Loucy (cell line): ENCODE measurements around the gene ZRANB2.

Experiments used
- H2AFZ ChIP-seq: fragments of 200-600 bp; sonication (generic); 2 replicates; pipeline ENCODE4 v1.6.0; 2016; ENCODE audit warnings: antibody characterized with exemption, mild to moderate bottlenecking, low read length, moderate library complexity
- H3F3A ChIP-seq: fragments of 200-600 bp; 2 replicates; pipeline ENCODE4 v1.6.0; 2016; ENCODE audit warnings: antibody characterized with exemption, low read depth, mild to moderate bottlenecking
- H3K27me3 ChIP-seq: fragments of 200-600 bp; sonication (generic); 2 replicates; pipeline ENCODE4 v1.6.1; 2014; ENCODE audit warnings: low read length, mild to moderate bottlenecking; ENCODE audit not compliant: insufficient read depth, poor library complexity, severe bottlenecking
- H3K36me3 ChIP-seq: fragments of 200-600 bp; sonication (generic); 2 replicates; pipeline ENCODE4 v1.6.1; 2016; ENCODE audit warnings: low read length; ENCODE audit not compliant: insufficient read depth
- H3K4me1 ChIP-seq: fragments of 200-600 bp; sonication (generic); 2 replicates; pipeline ENCODE4 v1.5.1; 2014; ENCODE audit warnings: low read length, mild to moderate bottlenecking; ENCODE audit not compliant: insufficient read depth, poor library complexity, severe bottlenecking
- H3K4me2 ChIP-seq: fragments of 200-600 bp; sonication (generic); 2 replicates; pipeline ENCODE4 v1.6.0; 2014; ENCODE audit warnings: antibody characterized with exemption, low read length, low read depth, mild to moderate bottlenecking; ENCODE audit not compliant: poor library complexity, severe bottlenecking
- H3K4me3 ChIP-seq: fragments of 200-600 bp; sonication (generic); 2 replicates; pipeline ENCODE4 v1.5.1; 2014; ENCODE audit warnings: low read length, mild to moderate bottlenecking, mixed read lengths; ENCODE audit not compliant: poor library complexity, severe bottlenecking
- H3K79me2 ChIP-seq: fragments of 200-600 bp; sonication (generic); 2 replicates; pipeline ENCODE4 v1.6.1; 2014; ENCODE audit warnings: low read length; ENCODE audit not compliant: insufficient read depth
- H3K9ac ChIP-seq: fragments of 200-600 bp; sonication (generic); 2 replicates; pipeline ENCODE4 v1.6.0; 2014; ENCODE audit warnings: mild to moderate bottlenecking, low read depth, low read length, moderate library complexity; ENCODE audit not compliant: poor library complexity, severe bottlenecking
- H3K9me2 ChIP-seq: fragments of 200-600 bp; sonication (generic); replicated peaks from 2 replicates; pipeline ENCODE4 v1.6.1; 2016; ENCODE audit warnings: low read depth, low read length, mixed read lengths
- H3K9me3 ChIP-seq: fragments of 200-600 bp; sonication (generic); 2 replicates; pipeline ENCODE4 v1.6.1; 2014; ENCODE audit warnings: mild to moderate bottlenecking, antibody characterized with exemption, low read length, low read depth; ENCODE audit not compliant: insufficient read depth
- H4K20me1 ChIP-seq: fragments of 200-600 bp; sonication (generic); 2 replicates; pipeline ENCODE4 v1.6.0; 2014; ENCODE audit warnings: antibody characterized with exemption, low read length, mild to moderate bottlenecking; ENCODE audit not compliant: insufficient read depth, poor library complexity, severe bottlenecking
- EZH2phosphoT487 ChIP-seq: fragments of 200-600 bp; IDR thresholded peaks from 2 replicates; pipeline ENCODE4 v1.6.1; 2018; ENCODE audit warnings: antibody characterized with exemption, mild to moderate bottlenecking, moderate library complexity, borderline replicate concordance
- TF ChIP-seq, protein P1 (sequence below): fragments of 200-600 bp; sonication (generic); conservative IDR thresholded peaks from 2 replicates; pipeline ENCODE4 v1.5.1; 2014; ENCODE audit warnings: mild to moderate bottlenecking, antibody characterized with exemption, low read length

The ZRANB2 gene

DNA sequence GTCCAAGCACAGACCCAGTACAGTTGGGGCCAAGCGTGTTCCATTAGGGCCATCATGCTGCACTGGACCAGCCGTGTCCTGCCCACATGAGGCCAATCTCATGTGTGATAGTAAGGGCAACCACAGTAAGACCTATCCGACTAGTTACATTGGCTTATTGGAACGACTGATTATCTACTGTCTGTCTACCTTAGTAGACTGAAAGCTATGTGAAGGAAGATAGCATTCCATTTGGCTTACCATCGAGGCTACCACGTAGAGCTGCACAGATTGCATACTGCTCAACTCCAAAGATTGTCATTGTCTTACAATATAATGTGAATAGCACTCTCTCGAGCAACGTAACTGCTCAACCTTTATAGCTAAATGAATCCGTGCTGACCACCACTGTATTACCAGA is 43.8 kb downstream of the ZRANB2 start:
- no peak for TF ChIP-seq EZH2phosphoT487
- TF ChIP-seq, protein P1, sequence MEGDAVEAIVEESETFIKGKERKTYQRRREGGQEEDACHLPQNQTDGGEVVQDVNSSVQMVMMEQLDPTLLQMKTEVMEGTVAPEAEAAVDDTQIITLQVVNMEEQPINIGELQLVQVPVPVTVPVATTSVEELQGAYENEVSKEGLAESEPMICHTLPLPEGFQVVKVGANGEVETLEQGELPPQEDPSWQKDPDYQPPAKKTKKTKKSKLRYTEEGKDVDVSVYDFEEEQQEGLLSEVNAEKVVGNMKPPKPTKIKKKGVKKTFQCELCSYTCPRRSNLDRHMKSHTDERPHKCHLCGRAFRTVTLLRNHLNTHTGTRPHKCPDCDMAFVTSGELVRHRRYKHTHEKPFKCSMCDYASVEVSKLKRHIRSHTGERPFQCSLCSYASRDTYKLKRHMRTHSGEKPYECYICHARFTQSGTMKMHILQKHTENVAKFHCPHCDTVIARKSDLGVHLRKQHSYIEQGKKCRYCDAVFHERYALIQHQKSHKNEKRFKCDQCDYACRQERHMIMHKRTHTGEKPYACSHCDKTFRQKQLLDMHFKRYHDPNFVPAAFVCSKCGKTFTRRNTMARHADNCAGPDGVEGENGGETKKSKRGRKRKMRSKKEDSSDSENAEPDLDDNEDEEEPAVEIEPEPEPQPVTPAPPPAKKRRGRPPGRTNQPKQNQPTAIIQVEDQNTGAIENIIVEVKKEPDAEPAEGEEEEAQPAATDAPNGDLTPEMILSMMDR = no peak
- Histone ChIP-seq H3K4me2 (no peak overlapping the region), H3K4me3 (no peak overlapping the region), H4K20me1 (no peaks in the 10 kb centered on the region), H3K4me1 (peaks cover 41% of the 10 kb centered on the region), H3K9ac (no peak overlapping the region), H3F3A (no peaks in the 10 kb centered on the region), H3K9me3 (no peaks in the 10 kb centered on the region), H3K79me2 (peaks cover 20% of the 10 kb centered on the region; the same call in 1 of the 2 replicates), H3K9me2 (no peaks in the 10 kb centered on the region), H3K27me3 (no peaks in the 10 kb centered on the region), H3K36me3 (0 out of 2 replicates have a peak, but pooled peaks cover 3% of the 10 kb centered on the region), H2AFZ (no peak overlapping the region)

DNA sequence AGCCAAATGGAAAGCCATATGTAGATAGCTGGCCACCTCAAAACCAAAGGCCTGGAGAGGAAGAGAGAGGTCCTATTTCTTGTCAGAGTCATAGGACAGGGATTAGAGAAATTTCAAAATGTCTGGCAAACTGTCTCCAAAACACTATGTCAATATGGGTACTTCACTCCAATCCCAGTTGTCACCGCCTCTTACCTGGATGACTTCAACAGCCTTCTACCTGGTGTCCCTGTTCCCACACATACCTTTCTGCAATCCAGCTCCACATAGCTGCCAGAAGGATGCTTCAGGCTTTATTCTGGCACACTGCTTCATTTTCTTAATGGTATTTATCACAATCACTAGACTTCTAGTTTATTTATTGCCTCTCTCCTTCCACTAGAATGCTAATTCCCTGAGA is 47.7 kb downstream of the ZRANB2 start:
- no peak for TF ChIP-seq EZH2phosphoT487
- TF ChIP-seq, protein P1 = no peak
- H3K9ac ChIP-seq = no peak overlapping the region
- H3F3A ChIP-seq = no peaks in the 10 kb centered on the region
- H3K9me3 ChIP-seq = no peaks in the 10 kb centered on the region
- H3K4me2 ChIP-seq = no peak overlapping the region
- H3K4me3 ChIP-seq = no peak overlapping the region
- 0 out of 2 replicates have a peak, but pooled peaks cover 3% of the 10 kb centered on the region for H3K36me3 ChIP-seq
- peaks cover 3% of the 10 kb centered on the region for H4K20me1 ChIP-seq
- H3K4me1 ChIP-seq = peaks cover 16% of the 10 kb centered on the region
- no peaks in the 10 kb centered on the region for H3K27me3 ChIP-seq
- no peaks in the 10 kb centered on the region for H3K9me2 ChIP-seq
- 0 out of 2 replicates have a peak, but pooled peaks cover 5% of the 10 kb centered on the region for H3K79me2 ChIP-seq
- no peak overlapping the region for H2AFZ ChIP-seq

GRCh38 chr1:71031426-71031825 is 49.4 kb downstream of the ZRANB2 start:
- Histone ChIP-seq H3K4me3 (no peak overlapping the region), H3K4me2 (no peak overlapping the region), H3K79me2 (no peaks in the 10 kb centered on the region), H3K9me3 (no peaks in the 10 kb centered on the region), H3K9ac (no peak overlapping the region), H3K36me3 (no peaks in the 10 kb centered on the region), H3K9me2 (no peaks in the 10 kb centered on the region), H3K4me1 (peaks cover 8% of the 10 kb centered on the region), H4K20me1 (peaks cover 3% of the 10 kb centered on the region), H2AFZ (no peak overlapping the region), H3F3A (no peaks in the 10 kb centered on the region), H3K27me3 (no peaks in the 10 kb centered on the region)
- TF ChIP-seq EZH2phosphoT487 = no peak
- TF ChIP-seq, protein P1 = no peak
